ENCODE data around the gene FAM217A.

The FAM217A gene

GRCh38 chr6:4036581-4036980 is 42.4 kb downstream of the FAM217A start:
- no peak for ATAC-seq (ENCODE audit: low read depth)

GRCh38 chr6:4032475-4032874 is 46.5 kb downstream of the FAM217A start:
- ATAC-seq (ENCODE audit: low read depth) (no peak), DNase-seq (ENCODE audit: low spot score) (no peak)
- Histone ChIP-seq H3K4me3 (ENCODE audit: severe bottlenecking) (no peak overlapping the region), H3K27me3 (ENCODE audit: insufficient read depth, poor library complexity, severe bottlenecking) (no peaks in the 10 kb centered on the region), H3K4me1 (ENCODE audit: insufficient read depth, poor library complexity, severe bottlenecking) (peaks cover 5% of the 10 kb centered on the region), H3K36me3 (ENCODE audit: low read depth) (peaks cover 73% of the 10 kb centered on the region), H3K27ac (ENCODE audit: poor library complexity, severe bottlenecking) (no peak overlapping the region), H3K9me3 (ENCODE audit: severe bottlenecking) (no peaks in the 10 kb centered on the region)
- TF ChIP-seq CTCF (IDR thresholded peaks at IDR 0.05; ENCODE audit: poor library complexity, severe bottlenecking): no peak

More at GRCh38 chr6:4036581-4036980, 42.4 kb downstream of the FAM217A start:
- no peak for TF ChIP-seq CTCF (IDR thresholded peaks at IDR 0.05; ENCODE audit: poor library complexity, severe bottlenecking)
- no peak for DNase-seq (ENCODE audit: low spot score)
- Histone ChIP-seq H3K36me3 (ENCODE audit: low read depth) (peaks cover 86% of the 10 kb centered on the region), H3K4me3 (ENCODE audit: severe bottlenecking) (no peak overlapping the region), H3K27ac (ENCODE audit: poor library complexity, severe bottlenecking) (no peak overlapping the region), H3K4me1 (ENCODE audit: insufficient read depth, poor library complexity, severe bottlenecking) (peaks cover 2% of the 10 kb centered on the region), H3K9me3 (ENCODE audit: severe bottlenecking) (no peaks in the 10 kb centered on the region), H3K27me3 (ENCODE audit: insufficient read depth, poor library complexity, severe bottlenecking) (no peaks in the 10 kb centered on the region)

GRCh38 chr6:4031442-4031841 is 47.5 kb downstream of the FAM217A start:
- ATAC-seq (ENCODE audit: low read depth) (no peak), DNase-seq (ENCODE audit: low spot score) (no peak)
- no peak for TF ChIP-seq CTCF (IDR thresholded peaks at IDR 0.05; ENCODE audit: poor library complexity, severe bottlenecking)
- Histone ChIP-seq H3K27me3 (ENCODE audit: insufficient read depth, poor library complexity, severe bottlenecking) (no peaks in the 10 kb centered on the region), H3K9me3 (ENCODE audit: severe bottlenecking) (no peaks in the 10 kb centered on the region), H3K4me3 (ENCODE audit: severe bottlenecking) (no peak overlapping the region), H3K4me1 (ENCODE audit: insufficient read depth, poor library complexity, severe bottlenecking) (peaks cover 5% of the 10 kb centered on the region), H3K36me3 (ENCODE audit: low read depth) (peaks cover 75% of the 10 kb centered on the region), H3K27ac (ENCODE audit: poor library complexity, severe bottlenecking) (no peak overlapping the region)

- no peak for TF ChIP-seq CTCF (IDR thresholded peaks at IDR 0.05; ENCODE audit: poor library complexity, severe bottlenecking)
- H3K27me3 ChIP-seq (ENCODE audit: insufficient read depth, poor library complexity, severe bottlenecking): no peaks in the 10 kb centered on the region
- peaks cover 5% of the 10 kb centered on the region for H3K4me1 ChIP-seq (ENCODE audit: insufficient read depth, poor library complexity, severe bottlenecking)
- H3K9me3 ChIP-seq (ENCODE audit: severe bottlenecking): no peaks in the 10 kb centered on the region
- ATAC-seq (ENCODE audit: low read depth): no peak
- DNase-seq (ENCODE audit: low spot score): no peak
- peaks cover 70% of the 10 kb centered on the region for H3K36me3 ChIP-seq (ENCODE audit: low read depth)
- no peak overlapping the region for H3K4me3 ChIP-seq (ENCODE audit: severe bottlenecking)
- H3K27ac ChIP-seq (ENCODE audit: poor library complexity, severe bottlenecking): no peak overlapping the region
Observed at GRCh38 chr6:4030669-4031068, 48.3 kb downstream of the FAM217A start.

GRCh38 chr6:4029687-4030086 is 49.2 kb downstream of the FAM217A start:
- peaks cover 5% of the 10 kb centered on the region for H3K4me1 ChIP-seq (ENCODE audit: insufficient read depth, poor library complexity, severe bottlenecking)
- H3K27me3 ChIP-seq (ENCODE audit: insufficient read depth, poor library complexity, severe bottlenecking): no peaks in the 10 kb centered on the region
- DNase-seq (ENCODE audit: low spot score) (no peak), ATAC-seq (ENCODE audit: low read depth) (no peak)
- H3K27ac ChIP-seq (ENCODE audit: poor library complexity, severe bottlenecking): no peak overlapping the region
- H3K9me3 ChIP-seq (ENCODE audit: severe bottlenecking): no peaks in the 10 kb centered on the region
- TF ChIP-seq CTCF (IDR thresholded peaks at IDR 0.05; ENCODE audit: poor library complexity, severe bottlenecking): no peak
- H3K4me3 ChIP-seq (ENCODE audit: severe bottlenecking): no peak overlapping the region
- peaks cover 74% of the 10 kb centered on the region for H3K36me3 ChIP-seq (ENCODE audit: low read depth)

Measured in RWPE2 (cell line).